ENCODE data around the gene C16orf96. TPM values are rescaled to one million over a fixed set of nuclear protein-coding genes. Genes with fewer than 3 reads are reported as not detected.

C16orf96 gene
- total RNA-seq, 1 experiment from 2014 or later: 0.15 TPM

DNA sequence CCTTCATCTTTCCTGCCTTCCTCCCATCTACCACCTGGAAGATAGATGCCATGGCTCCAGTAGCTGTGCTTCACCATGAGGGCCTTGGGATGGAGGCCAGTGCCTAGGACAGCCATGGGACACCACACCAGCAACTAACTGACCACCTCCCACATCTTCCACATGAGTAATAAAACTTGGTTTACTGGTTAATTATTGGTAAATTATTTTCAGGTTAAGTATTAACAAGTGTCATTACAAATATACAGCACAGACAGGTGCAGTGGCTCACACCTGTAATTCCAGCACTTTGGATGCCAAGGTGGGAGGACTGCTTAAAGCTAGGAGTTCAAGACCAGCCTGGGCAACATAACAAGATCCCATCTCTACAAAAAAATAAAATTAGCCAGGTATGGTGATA, 31.6 kb upstream of the C16orf96 start:
- intact Hi-C loops (cut with micrococcal nuclease; ENCODE audit: unreplicated experiment): no loop called here
- in situ Hi-C loops (cut with HindIII; ENCODE audit: low pct_unique_long_range_greater_than_20kb, low sequenced_read_pairs): no loop called here
- Histone ChIP-seq H3K27me3 (ENCODE audit: control insufficient read depth, insufficient read depth, low read length) (no peaks in the 10 kb centered on the region), H3K27ac (ENCODE audit: low read length) (no peak overlapping the region), H3K9me3 (ENCODE audit: control insufficient read depth, insufficient read depth, low read depth, low read length) (no peaks in the 10 kb centered on the region), H3K4me1 (ENCODE audit: control insufficient read depth, insufficient read depth, low read length) (no peaks in the 10 kb centered on the region), H3K36me3 (ENCODE audit: control insufficient read depth, insufficient read depth, low read length) (no peaks in the 10 kb centered on the region), H3K4me3 (ENCODE audit: low read depth in 2 of 2, low read length in 2 of 2) (no peak overlapping the region)
- BruUV-seq (replicated peaks): no TSS peak
- ChIA-PET POLR2A (no interaction called here), CTCF (no interaction called here)
- no peak for DNase-seq (ENCODE audit: low read depth, low spot score)
- no peak for ATAC-seq
- TF ChIP-seq SIN3A (IDR thresholded peaks at IDR 0.05; ENCODE audit: borderline replicate concordance, insufficient read depth, low read depth, low read length): no peak
- TF ChIP-seq, protein P1, sequence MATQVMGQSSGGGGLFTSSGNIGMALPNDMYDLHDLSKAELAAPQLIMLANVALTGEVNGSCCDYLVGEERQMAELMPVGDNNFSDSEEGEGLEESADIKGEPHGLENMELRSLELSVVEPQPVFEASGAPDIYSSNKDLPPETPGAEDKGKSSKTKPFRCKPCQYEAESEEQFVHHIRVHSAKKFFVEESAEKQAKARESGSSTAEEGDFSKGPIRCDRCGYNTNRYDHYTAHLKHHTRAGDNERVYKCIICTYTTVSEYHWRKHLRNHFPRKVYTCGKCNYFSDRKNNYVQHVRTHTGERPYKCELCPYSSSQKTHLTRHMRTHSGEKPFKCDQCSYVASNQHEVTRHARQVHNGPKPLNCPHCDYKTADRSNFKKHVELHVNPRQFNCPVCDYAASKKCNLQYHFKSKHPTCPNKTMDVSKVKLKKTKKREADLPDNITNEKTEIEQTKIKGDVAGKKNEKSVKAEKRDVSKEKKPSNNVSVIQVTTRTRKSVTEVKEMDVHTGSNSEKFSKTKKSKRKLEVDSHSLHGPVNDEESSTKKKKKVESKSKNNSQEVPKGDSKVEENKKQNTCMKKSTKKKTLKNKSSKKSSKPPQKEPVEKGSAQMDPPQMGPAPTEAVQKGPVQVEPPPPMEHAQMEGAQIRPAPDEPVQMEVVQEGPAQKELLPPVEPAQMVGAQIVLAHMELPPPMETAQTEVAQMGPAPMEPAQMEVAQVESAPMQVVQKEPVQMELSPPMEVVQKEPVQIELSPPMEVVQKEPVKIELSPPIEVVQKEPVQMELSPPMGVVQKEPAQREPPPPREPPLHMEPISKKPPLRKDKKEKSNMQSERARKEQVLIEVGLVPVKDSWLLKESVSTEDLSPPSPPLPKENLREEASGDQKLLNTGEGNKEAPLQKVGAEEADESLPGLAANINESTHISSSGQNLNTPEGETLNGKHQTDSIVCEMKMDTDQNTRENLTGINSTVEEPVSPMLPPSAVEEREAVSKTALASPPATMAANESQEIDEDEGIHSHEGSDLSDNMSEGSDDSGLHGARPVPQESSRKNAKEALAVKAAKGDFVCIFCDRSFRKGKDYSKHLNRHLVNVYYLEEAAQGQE (IDR thresholded peaks at IDR 0.05; ENCODE audit: insufficient read depth in 1 of 2, low read depth in 2 of 2, low read length in 1 of 2): no peak
- no peak for TF ChIP-seq TCF7L2 (IDR thresholded peaks at IDR 0.05; ENCODE audit: low read depth, low read length)
- TF ChIP-seq POLR2AphosphoS5 (IDR thresholded peaks at IDR 0.05; ENCODE audit: low read depth, low read length): no peak
- TF ChIP-seq, protein P2, sequence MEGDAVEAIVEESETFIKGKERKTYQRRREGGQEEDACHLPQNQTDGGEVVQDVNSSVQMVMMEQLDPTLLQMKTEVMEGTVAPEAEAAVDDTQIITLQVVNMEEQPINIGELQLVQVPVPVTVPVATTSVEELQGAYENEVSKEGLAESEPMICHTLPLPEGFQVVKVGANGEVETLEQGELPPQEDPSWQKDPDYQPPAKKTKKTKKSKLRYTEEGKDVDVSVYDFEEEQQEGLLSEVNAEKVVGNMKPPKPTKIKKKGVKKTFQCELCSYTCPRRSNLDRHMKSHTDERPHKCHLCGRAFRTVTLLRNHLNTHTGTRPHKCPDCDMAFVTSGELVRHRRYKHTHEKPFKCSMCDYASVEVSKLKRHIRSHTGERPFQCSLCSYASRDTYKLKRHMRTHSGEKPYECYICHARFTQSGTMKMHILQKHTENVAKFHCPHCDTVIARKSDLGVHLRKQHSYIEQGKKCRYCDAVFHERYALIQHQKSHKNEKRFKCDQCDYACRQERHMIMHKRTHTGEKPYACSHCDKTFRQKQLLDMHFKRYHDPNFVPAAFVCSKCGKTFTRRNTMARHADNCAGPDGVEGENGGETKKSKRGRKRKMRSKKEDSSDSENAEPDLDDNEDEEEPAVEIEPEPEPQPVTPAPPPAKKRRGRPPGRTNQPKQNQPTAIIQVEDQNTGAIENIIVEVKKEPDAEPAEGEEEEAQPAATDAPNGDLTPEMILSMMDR (IDR thresholded peaks at IDR 0.05): no peak

DNA sequence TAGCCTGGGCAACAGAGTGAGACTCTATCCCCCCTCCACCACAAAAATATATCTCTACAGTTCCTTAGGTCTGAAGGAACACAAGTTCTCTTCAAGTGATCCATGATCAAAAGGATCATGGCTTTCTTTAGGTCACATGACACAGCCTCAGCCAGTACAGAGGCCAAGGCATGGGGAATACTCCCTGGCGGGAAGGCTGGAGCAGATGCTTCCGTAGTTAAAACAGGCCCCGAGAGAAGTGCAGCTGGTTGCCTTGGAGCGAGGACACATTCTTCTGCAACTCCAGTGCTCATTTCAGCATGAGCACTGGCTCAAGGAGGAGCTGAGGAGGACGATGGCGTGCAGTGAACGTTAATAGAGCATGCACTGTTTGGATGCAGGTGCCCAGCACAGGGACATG, 31.1 kb upstream of the C16orf96 start:
- ChIA-PET POLR2A (no interaction called here), CTCF (no interaction called here)
- no peak overlapping the region for H3K4me3 ChIP-seq (ENCODE audit: low read depth in 2 of 2, low read length in 2 of 2)
- ATAC-seq (no peak), DNase-seq (ENCODE audit: low read depth, low spot score) (no peak)
- in situ Hi-C loops (cut with HindIII; ENCODE audit: low pct_unique_long_range_greater_than_20kb, low sequenced_read_pairs) (no loop called here), intact Hi-C loops (cut with micrococcal nuclease; ENCODE audit: unreplicated experiment) (no loop called here)
- no peaks in the 10 kb centered on the region for H3K9me3 ChIP-seq (ENCODE audit: control insufficient read depth, insufficient read depth, low read depth, low read length)
- H3K4me1 ChIP-seq (ENCODE audit: control insufficient read depth, insufficient read depth, low read length): no peaks in the 10 kb centered on the region
- no TSS peak for BruUV-seq (replicated peaks)
- H3K27me3 ChIP-seq (ENCODE audit: control insufficient read depth, insufficient read depth, low read length): no peaks in the 10 kb centered on the region
- no peaks in the 10 kb centered on the region for H3K36me3 ChIP-seq (ENCODE audit: control insufficient read depth, insufficient read depth, low read length)
- no peak overlapping the region for H3K27ac ChIP-seq (ENCODE audit: low read length)
- TF ChIP-seq SIN3A (IDR thresholded peaks at IDR 0.05; ENCODE audit: borderline replicate concordance, insufficient read depth, low read depth, low read length) (no peak), POLR2AphosphoS5 (IDR thresholded peaks at IDR 0.05; ENCODE audit: low read depth, low read length) (no peak), TCF7L2 (IDR thresholded peaks at IDR 0.05; ENCODE audit: low read depth, low read length) (no peak)
- TF ChIP-seq, protein P2 (IDR thresholded peaks at IDR 0.05): no peak
- TF ChIP-seq, protein P1 (IDR thresholded peaks at IDR 0.05; ENCODE audit: insufficient read depth in 1 of 2, low read depth in 2 of 2, low read length in 1 of 2): no peak

Measured in Panc1 (cell line).